ENCODE measurements around the gene E2F4.

DNA sequence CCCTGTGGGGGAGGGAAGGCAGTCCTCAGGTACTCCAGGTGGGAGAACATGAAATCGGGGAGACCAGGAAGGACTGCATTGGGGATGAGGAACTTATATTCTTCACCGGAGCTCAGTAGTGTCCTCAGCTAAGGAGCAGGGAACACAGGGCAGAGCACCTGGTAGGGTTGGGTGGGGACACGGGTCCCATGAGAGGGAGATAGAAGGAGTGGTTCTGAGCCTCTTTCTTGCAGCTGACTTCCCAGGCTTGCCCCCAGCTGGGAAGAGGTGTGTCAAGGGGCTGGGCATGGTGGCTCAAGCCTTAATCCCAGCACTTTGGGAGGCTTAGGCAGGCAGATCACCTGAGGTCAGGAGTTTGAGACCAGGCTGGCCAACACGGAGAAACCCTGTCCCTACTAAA lies 53.2 kb downstream of the E2F4 start:
- TF ChIP-seq, protein P1, sequence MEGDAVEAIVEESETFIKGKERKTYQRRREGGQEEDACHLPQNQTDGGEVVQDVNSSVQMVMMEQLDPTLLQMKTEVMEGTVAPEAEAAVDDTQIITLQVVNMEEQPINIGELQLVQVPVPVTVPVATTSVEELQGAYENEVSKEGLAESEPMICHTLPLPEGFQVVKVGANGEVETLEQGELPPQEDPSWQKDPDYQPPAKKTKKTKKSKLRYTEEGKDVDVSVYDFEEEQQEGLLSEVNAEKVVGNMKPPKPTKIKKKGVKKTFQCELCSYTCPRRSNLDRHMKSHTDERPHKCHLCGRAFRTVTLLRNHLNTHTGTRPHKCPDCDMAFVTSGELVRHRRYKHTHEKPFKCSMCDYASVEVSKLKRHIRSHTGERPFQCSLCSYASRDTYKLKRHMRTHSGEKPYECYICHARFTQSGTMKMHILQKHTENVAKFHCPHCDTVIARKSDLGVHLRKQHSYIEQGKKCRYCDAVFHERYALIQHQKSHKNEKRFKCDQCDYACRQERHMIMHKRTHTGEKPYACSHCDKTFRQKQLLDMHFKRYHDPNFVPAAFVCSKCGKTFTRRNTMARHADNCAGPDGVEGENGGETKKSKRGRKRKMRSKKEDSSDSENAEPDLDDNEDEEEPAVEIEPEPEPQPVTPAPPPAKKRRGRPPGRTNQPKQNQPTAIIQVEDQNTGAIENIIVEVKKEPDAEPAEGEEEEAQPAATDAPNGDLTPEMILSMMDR (IDR thresholded peaks at IDR 0.05; ENCODE audit: low read length) = no peak
- TF ChIP-seq EZH2 (optimal IDR thresholded peaks at IDR 0.05; ENCODE audit: low read depth, low read length) = no peak
- TF ChIP-seq EZH2phosphoT487 (IDR thresholded peaks at IDR 0.05; ENCODE audit: low read length) = no peak

Measured in MM.1S (cell line).